GM12892 (cell line): ENCODE data around the gene TCF19.
A peak's percentile ranks its signal among the peaks of the same experiment; 100 is the strongest.
"Not testable (repeated sequence)": the region's sequence is repeated elsewhere in the genome, so short reads cannot be mapped to it uniquely, and the experiment has no call there.

Experiments used
- DNase-seq: peaks from one replicate; pipeline ENCODE4 v3.0.0; 2011; ENCODE audit not compliant: insufficient read length
- FAIRE-seq: peaks from 2 replicates; lab custom pipeline; 2011; peaks lifted over from hg19 to GRCh38; lab: Jason Lieb, UNC
- POLR2A ChIP-seq: IDR thresholded peaks from 2 replicates; pipeline ENCODE4 v1.6.1; 2011; ENCODE audit warnings: low read depth, low read length, control low read depth
- POLR2AphosphoS5 ChIP-seq: IDR thresholded peaks from 2 replicates; pipeline ENCODE4 v1.6.1; 2011; ENCODE audit warnings: low read depth, low read length, control low read depth
- TAF1 ChIP-seq: IDR thresholded peaks from 2 replicates; pipeline ENCODE4 v1.6.1; 2011; ENCODE audit warnings: low read depth, mild to moderate bottlenecking, control low read depth, low read length, borderline replicate concordance

Gene TCF19

DNA sequence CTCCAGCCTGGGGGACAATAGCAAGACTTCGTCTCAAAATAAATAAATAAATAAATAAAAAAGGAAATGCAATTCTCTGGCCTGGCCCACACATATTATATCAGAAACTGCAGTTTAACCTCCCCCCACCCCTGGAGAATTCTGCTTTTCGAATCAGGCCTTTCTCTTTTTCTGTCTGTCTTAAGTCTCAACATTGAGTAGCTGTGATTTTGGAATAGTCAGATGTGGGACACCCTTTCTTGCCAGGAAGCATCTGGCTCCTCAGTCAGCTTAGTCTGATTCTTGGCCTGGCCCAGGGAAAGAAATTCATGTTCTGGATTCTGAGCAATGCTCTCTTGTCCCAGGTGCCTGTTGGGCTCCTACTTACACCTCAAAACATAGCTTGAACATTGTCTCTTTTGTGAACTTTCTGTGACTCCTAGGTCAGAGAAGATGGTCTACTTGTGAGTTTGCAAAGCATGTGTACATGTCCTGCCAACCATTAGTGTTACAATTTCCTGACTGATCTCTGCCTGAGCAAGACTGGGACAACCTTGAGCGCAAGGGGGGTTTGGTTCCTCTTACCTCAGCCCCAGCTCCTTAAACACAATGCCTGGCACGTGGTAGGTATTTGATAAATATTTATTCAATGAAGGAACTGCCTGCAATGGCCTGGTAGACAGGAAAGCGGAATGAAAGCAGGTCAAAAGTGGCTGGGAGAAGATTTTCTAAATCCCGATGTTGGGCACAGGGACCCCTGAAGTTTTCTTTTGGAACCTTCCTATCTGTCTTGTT, 35.9 kb downstream of the TCF19 start:
- no peak for FAIRE-seq
- DNase-seq = no peak
- TF ChIP-seq POLR2AphosphoS5 (no peak), POLR2A (no peak), TAF1 (no peak)

DNA sequence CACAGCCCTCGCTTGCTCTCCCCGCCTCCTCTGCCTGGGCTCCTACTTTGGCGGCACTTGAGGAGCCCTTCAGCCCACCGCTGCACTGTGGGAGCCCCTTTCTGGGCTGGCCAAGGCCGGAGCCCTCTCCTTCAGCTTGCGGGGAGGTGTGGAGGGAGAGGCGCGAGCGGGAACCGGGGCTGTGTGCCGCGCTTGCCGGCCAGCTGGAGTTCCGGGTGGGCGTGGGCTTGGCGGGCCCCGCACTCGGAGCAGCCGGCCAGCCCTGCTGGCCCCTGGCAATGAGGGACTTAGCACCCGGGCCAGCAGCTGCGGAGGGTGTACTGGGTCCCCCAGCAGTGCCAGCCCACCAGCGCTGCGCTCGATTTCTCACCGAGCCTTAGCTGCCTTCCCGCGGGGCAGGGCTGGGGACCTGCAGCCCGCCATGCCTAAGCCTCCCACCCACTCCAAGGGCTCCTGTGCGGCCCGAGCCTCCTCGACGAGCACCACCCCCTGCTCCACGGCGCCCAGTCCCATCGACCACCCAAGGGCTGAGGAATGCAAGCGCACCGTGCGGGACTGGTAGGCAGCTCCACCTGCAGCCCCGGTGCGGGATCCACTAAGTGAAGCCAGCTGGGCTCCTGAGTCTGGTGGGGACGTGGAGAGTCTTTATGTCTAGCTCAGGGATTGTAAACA, 37.1 kb downstream of the TCF19 start:
- DNase-seq, FAIRE-seq: not testable (repeated sequence)

DNA sequence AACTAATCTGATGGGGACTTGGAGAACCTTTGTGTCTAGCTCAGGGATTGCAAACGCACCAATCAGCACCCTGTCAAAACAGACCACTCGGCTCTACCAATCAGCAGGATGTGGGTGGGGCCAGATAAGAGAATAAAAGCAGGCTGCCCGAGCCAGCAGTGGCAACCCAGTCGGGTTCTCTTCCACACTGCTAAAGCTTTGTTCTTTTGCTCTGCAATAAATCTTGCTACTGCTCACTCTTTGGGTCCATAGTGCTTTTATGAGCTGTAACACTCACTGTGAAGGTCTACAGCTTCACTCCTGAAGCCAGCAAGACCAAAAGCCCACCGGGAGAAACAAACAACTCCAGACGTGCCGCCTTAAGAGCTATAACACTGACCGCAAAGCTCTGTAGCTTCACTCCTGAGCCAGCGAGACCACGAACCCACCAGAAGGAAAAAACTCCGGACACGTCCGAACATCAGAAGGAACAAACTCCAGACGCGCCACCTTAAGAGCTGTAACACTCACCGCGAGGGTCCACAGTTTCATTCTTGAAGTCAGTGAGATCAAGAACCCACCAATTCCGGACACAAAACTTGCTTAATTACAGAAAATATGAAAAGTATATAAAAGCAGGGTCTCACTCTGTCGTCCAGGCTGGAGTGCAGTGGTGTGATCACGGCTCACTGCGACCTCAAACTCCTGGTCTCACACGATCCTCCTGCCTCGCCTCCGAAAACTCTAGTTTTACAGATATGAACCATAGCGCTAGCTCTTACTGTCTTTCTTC, 38.0 kb downstream of the TCF19 start:
- DNase-seq, FAIRE-seq: not testable (repeated sequence)

DNA sequence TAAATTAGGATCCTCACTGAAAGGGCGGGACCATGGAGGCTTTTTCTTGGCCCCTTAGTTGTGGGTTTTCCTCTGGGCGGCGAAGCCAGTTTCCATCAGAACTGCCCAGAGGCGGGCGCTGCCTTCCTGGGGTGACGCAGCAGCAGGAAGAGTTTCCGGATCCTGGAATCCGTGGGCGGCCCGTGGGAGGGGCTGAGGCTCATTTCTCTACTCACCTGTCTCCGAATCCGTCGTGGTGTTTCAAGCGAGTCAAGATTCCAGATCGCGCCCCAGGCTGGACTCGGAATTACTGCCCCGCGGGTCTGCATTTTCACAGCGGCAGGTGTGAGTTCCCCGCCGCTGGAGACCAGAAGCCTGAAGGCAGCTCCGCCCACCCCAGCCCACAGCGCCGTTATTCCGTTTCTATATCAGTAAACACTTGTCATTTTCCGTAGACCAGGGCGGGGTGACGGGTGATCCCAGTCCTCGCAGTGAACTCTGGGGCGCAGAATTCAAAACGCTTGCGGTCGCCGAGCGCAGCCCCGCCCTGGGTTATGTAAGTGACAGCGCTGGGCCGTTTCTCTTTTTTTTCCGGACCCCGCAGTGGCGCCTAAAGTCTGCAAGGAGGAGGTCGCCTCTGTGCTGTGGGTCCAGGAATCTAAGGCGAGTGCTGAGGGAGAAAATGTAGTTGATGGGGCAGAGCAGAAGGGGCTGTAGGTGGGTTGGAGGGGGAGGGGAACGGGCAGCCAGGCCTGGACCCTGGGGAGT, 39.3 kb downstream of the TCF19 start:
- TF ChIP-seq TAF1 = peak; percentile 39
- TF ChIP-seq POLR2AphosphoS5 = peak; percentile 81
- peak; percentile 75 for TF ChIP-seq POLR2A
- DNase-seq = no peak
- peak; percentile 93 for FAIRE-seq

DNA sequence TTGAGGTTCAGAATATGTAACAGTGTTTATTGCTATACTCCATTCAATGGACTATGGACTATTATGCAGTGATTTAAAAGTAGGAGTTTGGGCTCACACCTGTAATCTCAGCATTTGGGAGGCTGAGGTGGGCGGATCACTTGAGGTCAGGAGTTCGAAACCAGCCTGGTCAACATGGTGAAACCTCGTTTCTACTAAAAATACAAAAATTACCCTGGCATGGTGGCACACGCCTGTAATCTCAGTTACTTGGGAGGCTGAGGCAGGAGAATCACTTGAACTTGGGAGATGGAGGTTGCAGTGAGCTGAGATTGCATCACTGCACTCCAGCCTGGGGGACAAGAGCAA, 40.7 kb downstream of the TCF19 start:
- DNase-seq, FAIRE-seq: not testable (repeated sequence)

DNA sequence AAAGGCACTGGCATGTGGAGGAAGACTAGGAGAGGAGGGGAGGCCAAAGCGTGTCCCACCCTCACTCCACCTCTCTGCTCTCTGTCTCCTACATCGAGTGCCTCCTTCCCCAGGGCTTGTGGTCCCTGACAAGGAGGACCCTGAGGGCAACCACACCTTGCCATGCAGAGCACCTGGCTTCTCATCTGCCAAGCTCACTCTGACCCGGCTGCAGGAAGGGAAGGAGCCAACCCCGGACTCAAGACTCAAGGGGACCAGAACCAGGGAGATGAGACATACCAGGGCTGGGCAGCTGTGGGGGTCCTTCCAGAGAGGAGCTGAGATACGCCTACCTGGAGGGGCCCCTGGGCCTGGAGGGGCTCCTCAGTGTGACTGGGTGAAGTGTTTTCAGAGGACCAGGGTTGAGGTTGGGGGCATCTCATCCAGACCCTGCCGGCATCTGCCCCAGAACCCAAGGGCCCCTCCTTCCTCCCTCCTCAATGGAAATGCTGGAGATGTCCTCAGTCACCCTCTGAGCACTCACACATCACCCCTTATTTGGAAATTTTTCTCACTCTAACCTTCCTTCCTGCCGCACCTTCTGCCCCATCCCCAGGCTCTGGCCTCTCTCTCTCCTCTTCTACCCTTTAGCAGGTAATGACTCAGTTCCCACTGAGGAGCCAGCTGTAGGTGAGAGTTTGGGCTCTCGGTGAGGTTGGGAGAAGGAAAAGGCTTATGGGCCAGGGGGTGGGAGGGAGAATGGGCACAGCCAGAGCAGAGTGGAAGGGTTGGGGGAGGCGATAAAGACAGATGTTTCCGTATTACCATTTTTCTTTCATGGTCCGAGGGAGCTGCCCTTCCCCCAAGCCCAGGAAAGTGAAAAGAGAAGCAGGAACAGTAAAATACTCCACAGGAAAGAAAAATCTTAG, 44.1 kb downstream of the TCF19 start:
- DNase-seq (no peak), FAIRE-seq (peak; percentile 44)
- TF ChIP-seq POLR2AphosphoS5 (no peak), TAF1 (no peak), POLR2A (no peak)

DNA sequence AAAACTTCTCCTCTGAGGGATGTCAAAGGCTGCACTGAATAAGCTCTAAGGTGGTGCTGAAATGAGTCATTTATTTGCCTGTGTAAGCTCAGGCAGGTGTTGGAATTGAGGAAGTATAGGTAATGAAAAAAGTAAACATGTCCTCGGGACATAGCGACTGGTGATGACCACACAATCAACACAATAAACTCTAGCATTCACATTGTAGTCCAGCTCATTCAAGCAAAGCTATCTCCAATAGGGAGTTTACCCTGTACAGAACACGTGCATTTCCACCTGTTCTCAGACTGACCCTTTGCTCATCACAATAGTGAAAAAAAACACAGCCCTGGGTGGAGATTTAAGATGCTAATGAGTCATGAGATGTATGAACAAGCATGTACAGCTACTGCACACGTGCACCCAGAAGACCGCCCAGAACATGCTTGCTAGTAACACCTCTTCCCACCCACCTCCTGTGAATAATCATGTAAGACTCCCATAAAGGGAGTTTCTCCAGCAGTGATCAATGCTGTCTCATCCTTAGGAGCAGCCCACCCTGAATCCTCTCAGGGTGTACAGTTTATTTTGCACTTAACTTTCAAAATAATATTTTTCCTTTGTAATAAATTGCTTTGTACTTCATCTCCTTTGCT, 45.1 kb downstream of the TCF19 start:
- FAIRE-seq (peak; percentile 92), DNase-seq (no peak)
- TF ChIP-seq POLR2AphosphoS5 (peak; percentile 59; the same call in 1 of the 2 replicates), POLR2A (peak; percentile 25; the same call in 1 of the 2 replicates), TAF1 (no peak)

DNA sequence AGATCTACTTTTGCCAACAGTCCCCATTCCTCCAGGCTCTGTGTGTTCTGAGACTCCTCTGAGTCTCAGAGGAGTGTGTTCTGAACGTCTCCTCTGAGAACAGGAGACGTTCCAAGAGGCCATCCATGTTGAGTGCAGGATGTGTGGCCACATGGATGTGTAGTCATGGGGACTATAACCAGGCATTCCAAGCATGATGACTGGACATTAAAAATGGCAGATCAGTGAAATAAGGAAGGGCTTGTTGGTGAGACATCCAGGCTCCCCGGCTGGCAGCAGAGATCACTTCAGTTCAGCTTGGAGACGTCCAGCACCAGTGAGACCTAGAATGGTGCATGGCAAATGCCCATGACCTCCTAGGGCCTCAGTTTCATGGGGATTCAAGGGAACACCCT, 46.4 kb downstream of the TCF19 start:
- FAIRE-seq = no peak
- TF ChIP-seq POLR2AphosphoS5 (no peak), TAF1 (no peak), POLR2A (no peak)

DNA sequence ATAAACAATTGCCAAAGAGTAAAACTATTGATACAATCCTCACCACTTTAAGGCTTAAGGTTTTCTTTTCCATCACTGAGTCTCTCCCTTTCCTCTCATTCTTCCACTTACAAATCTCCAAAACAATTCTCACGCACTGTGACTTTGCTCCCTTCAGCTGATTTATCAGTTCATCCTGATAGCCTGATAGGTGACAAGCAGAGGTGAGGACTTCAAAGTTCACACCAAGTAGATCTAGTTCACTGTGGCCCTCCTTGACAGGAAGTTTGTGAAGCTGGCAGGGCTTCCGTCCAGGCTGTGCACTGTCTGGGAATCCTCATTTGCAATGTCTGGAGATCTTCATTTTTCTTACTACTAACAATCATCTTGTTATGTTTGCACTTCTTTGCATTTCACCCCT, 47.2 kb downstream of the TCF19 start:
- no peak for FAIRE-seq
- no peak for TF ChIP-seq POLR2A
- no peak for TF ChIP-seq TAF1
- no peak for TF ChIP-seq POLR2AphosphoS5
- DNase-seq = no peak

More for the DNA sequence above, 46.4 kb downstream of the TCF19 start:
- no peak for DNase-seq

DNA sequence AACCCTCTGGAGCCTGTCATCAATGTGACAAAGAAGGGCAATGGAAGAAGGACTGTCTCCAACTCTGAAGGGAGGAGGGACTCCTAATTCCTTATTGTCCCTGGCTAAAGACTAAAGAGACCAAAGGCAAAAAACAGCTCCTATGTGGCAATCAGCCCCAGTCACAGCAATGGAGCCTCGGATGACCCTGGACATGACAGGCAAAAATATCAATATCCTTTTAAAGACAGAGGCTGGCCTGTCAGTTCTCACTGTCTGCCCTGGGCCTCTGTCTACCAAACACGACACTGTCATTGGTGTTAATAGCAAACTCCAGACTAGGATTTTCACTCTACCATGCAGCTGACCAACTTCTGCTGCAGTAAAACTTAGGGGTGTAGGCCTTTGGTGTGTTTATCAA, 50.1 kb downstream of the TCF19 start:
- FAIRE-seq (no peak), DNase-seq (no peak)
- TF ChIP-seq POLR2AphosphoS5 (no peak), TAF1 (no peak)

DNA sequence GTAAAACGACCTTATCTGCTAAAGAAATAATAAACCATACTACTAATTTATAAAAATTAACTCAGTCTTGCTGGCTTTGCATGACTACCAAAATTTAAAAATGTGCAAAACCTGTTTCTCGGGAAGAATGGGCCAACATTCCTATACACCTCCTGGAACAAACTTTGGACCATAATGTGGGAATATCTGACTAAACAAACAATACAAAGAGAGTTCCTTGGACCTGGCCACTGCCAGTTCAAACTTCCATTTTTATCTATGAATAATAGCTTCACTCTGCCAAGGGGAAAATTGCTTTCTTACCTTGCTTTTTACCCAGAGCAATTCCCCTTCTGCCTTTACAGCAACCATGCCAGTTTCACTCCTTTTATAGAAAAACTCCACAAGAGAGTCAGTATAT, 50.7 kb downstream of the TCF19 start:
- FAIRE-seq = no peak

More for the DNA sequence above, 50.7 kb downstream of the TCF19 start:
- no peak for DNase-seq
- TF ChIP-seq POLR2A (no peak), POLR2AphosphoS5 (no peak), TAF1 (no peak)
